ENCODE measurements around the gene BEST3. TPM values are rescaled to one million over a fixed set of nuclear protein-coding genes. Genes with fewer than 3 reads are reported as not detected.

BEST3 gene
- total and polyA plus RNA-seq, 2 donors (not counting 3 experiments of a cell fraction or from before 2014, with no cell fraction given), result 0.12 to 0.18 TPM

GRCh38 chr12:69698054-69698453, 1.0 kb downstream of the BEST3 start:
- Histone ChIP-seq H4K20me1 (replicated peaks; ENCODE audit: control insufficient read depth, extremely low read depth, insufficient read depth, low read length) (no peaks in the 10 kb centered on the region), H3K79me2 (ENCODE audit: control insufficient read depth, insufficient read depth, low read length) (no peaks in the 10 kb centered on the region), H3K4me2 (ENCODE audit: insufficient read depth, low read length) (no peak overlapping the region), H3K9me3 (replicated peaks; ENCODE audit: control insufficient read depth, insufficient read depth, low read length) (no peaks in the 10 kb centered on the region), H3K4me1 (ENCODE audit: control insufficient read depth, extremely low read depth, insufficient read depth, low read length) (no peaks in the 10 kb centered on the region), H3K4me3 (replicated peaks in 1 of 3; ENCODE audit: insufficient read depth in 1 of 3, low read depth in 1 of 3, low read length in 3 of 3) (no peak overlapping the region), H3K9ac (replicated peaks; ENCODE audit: extremely low read depth, insufficient read depth, low read length) (no peak overlapping the region), H3K9me1 (replicated peaks; ENCODE audit: control insufficient read depth, extremely low read depth, insufficient read depth, low read length) (no peaks in the 10 kb centered on the region), H3K36me3 (ENCODE audit: control insufficient read depth in 2 of 2, extremely low read depth in 1 of 2, insufficient read depth in 2 of 2, low read length in 2 of 2) (no peaks in the 10 kb centered on the region), H3K27ac (ENCODE audit: insufficient read depth, low read depth, low read length) (no peak overlapping the region), H3K27me3 (ENCODE audit: control insufficient read depth in 2 of 2, insufficient read depth in 2 of 2, low read length in 2 of 2) (no peaks in the 10 kb centered on the region), H2AFZ (ENCODE audit: low read depth, low read length) (no peak overlapping the region)
- FAIRE-seq (no peak), DNase-seq (ENCODE audit: low read depth, low spot score) (no peak)
- intact Hi-C loops (cut with micrococcal nuclease), result no loop called here
- no TSS peak for BruUV-seq (replicated peaks)
- dilution Hi-C loops (cut with MboI; ENCODE audit: extremely low pct_ligation_motif_present, low sequenced_read_pairs), result no loop called here
- ChIA-PET POLR2A (no interaction called here), CTCF (interaction anchor here (0.6 to 1.0 kb wide), 3 partner anchors 8 to 341 kb away, joined by 3 to 4 read pairs (median 3); no protein-coding TSS in a partner anchor)
- no peak for TF ChIP-seq JUN (IDR thresholded peaks at IDR 0.05; ENCODE audit: borderline replicate concordance, insufficient read depth, insufficient read length, low read depth)
- no peak for TF ChIP-seq MAX (IDR thresholded peaks at IDR 0.05; ENCODE audit: insufficient read depth, insufficient read length)
- no peak for TF ChIP-seq FOS (IDR thresholded peaks at IDR 0.05; ENCODE audit: borderline replicate concordance, insufficient read depth, low read length)
- no peak for TF ChIP-seq CTCF (IDR thresholded peaks at IDR 0.05; ENCODE audit: extremely low read depth in 1 of 2, insufficient read depth in 1 of 2, low read depth in 1 of 2, low read length in 2 of 2)
- no peak for TF ChIP-seq POLR2AphosphoS5 (IDR thresholded peaks at IDR 0.05; ENCODE audit: insufficient read depth, low read depth, low read length)
- TF ChIP-seq MYC (IDR thresholded peaks at IDR 0.05; ENCODE audit: low read depth, low read length), result no peak
- no peak for TF ChIP-seq GATA2 (IDR thresholded peaks at IDR 0.05; ENCODE audit: insufficient read depth, insufficient read length, low read depth, low read length)
- no peak for TF ChIP-seq POLR2A (IDR thresholded peaks at IDR 0.05; ENCODE audit: low read depth, low read length)
- TF ChIP-seq EZH2 (IDR thresholded peaks at IDR 0.05; ENCODE audit: borderline replicate concordance, low read depth, low read length, severe bottlenecking), result no peak
